K562 treated with DMSO at 1 percent for 48 hours (cell line): Measurements from ENCODE around the gene ZNF716. TPM values are rescaled to one million over a fixed set of nuclear protein-coding genes. Genes with fewer than 3 reads are reported as not detected.

Experiments
- total RNA-seq: library from RNA; unstranded; fragments of 300-600 nt; gene quantifications from 2 replicates; pipeline ENCODE4 v1.2.3, GENCODE V29; 2022; ENCODE audit warnings: low replicate concordance; ENCODE audit errors: extremely low read depth

Gene ZNF716
- not detected in 2 replicates for total RNA-seq

DNA sequence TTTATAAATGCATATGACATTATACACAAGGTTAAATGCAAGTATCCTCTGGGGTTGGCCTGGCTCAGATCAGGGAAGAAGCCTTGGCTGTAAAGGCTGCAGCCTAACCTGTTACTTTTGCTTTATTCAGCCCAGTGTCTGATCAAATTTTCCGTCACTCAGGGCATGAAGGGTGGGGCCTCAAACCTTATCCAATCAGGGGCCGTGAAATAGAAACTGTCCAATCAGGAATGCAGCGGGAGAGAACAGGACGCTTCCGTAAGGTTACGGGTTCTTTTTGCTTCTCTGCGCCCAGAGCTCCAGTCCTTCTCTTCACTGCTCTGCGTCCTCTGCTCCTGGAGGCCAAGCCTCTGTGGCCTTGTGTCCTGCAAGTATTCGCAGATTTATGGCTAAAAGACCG, at the start of gene ZNF716:
Gene ZNF716, plus strand, starts transcription at position 274 of the 400 bp plus-strand sequence. Its CDS starts 112 bp downstream, at position 386.

